GM23248 (cell line): ENCODE measurements around the gene SLX4IP. TPM values are rescaled to one million over a fixed set of nuclear protein-coding genes. Genes with fewer than 3 reads are reported as not detected.
A peak's percentile ranks its signal among the peaks of the same experiment; 100 is the strongest.

Source experiments
- DNase-seq: peaks from one replicate; pipeline ENCODE4 v3.0.0-alpha.2; 2015
- H2AFZ ChIP-seq: fragments of 200-600 bp; sonication (generic); 2 replicates; pipeline ENCODE4 v1.6.1; 2016; ENCODE audit warnings: antibody characterized with exemption
- H3F3A ChIP-seq: fragments of 200-600 bp; sonication (generic); 2 replicates; pipeline ENCODE4 v1.6.1; 2016; ENCODE audit warnings: mild to moderate bottlenecking, antibody characterized with exemption, mixed run types; ENCODE audit not compliant: insufficient read depth
- H3K27ac ChIP-seq: fragments of 200-600 bp; sonication (generic); 2 replicates; pipeline ENCODE4 v1.5.1; 2016; ENCODE audit warnings: mild to moderate bottlenecking
- H3K27me3 ChIP-seq: fragments of 200-600 bp; sonication (generic); replicated peaks from 2 replicates; pipeline ENCODE4 v1.6.1; 2016; ENCODE audit warnings: mild to moderate bottlenecking; ENCODE audit not compliant: insufficient read depth
- H3K36me3 ChIP-seq: fragments of 200-600 bp; sonication (generic); 2 replicates; pipeline ENCODE4 v1.6.1; 2016; ENCODE audit warnings: low read depth, mild to moderate bottlenecking
- H3K4me1 ChIP-seq: fragments of 200-600 bp; sonication (generic); 2 replicates; pipeline ENCODE4 v1.6.1; 2016; ENCODE audit warnings: mild to moderate bottlenecking; ENCODE audit not compliant: insufficient read depth
- H3K4me2 ChIP-seq: fragments of 200-600 bp; sonication (generic); one replicate; pipeline ENCODE4 v1.6.1; 2016; ENCODE audit warnings: mild to moderate bottlenecking; ENCODE audit not compliant: unreplicated experiment
- H3K4me3 ChIP-seq: fragments of 200-600 bp; sonication (generic); 2 replicates; pipeline ENCODE4 v1.5.1; 2016; ENCODE audit warnings: mild to moderate bottlenecking
- H3K79me2 ChIP-seq: fragments of 200-600 bp; sonication (generic); 2 replicates; pipeline ENCODE4 v1.6.1; 2016; ENCODE audit warnings: mild to moderate bottlenecking; ENCODE audit not compliant: insufficient read depth
- H3K9ac ChIP-seq: fragments of 200-600 bp; sonication (generic); 2 replicates; pipeline ENCODE4 v1.6.1; 2016; ENCODE audit warnings: mild to moderate bottlenecking
- H3K9me2 ChIP-seq: fragments of 200-600 bp; sonication (generic); 2 replicates; pipeline ENCODE4 v1.6.1; 2016; ENCODE audit warnings: mixed run types, mild to moderate bottlenecking, moderate library complexity; ENCODE audit not compliant: insufficient read depth
- H3K9me3 ChIP-seq: fragments of 200-600 bp; sonication (generic); one replicate; pipeline ENCODE4 v1.6.1; 2017; ENCODE audit warnings: low read depth
- H4K20me1 ChIP-seq: fragments of 200-600 bp; sonication (generic); 2 replicates; pipeline ENCODE4 v1.6.0; 2016; ENCODE audit not compliant: insufficient read depth
- EZH2 ChIP-seq: fragments of 200-600 bp; sonication (generic); IDR thresholded peaks from 2 replicates; pipeline ENCODE4 v1.6.1; 2018; ENCODE audit warnings: antibody characterized with exemption, mild to moderate bottlenecking; ENCODE audit not compliant: insufficient read depth, poor library complexity, severe bottlenecking
- EZH2phosphoT487 ChIP-seq: fragments of 200-600 bp; sonication (generic); IDR thresholded peaks from 2 replicates; pipeline ENCODE4 v1.6.1; 2018; ENCODE audit warnings: antibody characterized with exemption, moderate library complexity, mild to moderate bottlenecking, low read depth; ENCODE audit not compliant: insufficient read depth
- WGBS, 2 experiments: methylation state at CpG; one replicate each; pipeline ENCODE4 v1.1.6; 2015 to 2017; ENCODE audit warnings: low lambda C conversion rate in 2 of 2, low coverage in 1 of 2; ENCODE audit errors: missing lambda C conversion rate in 2 of 2; 5-methylcytosine and 5-hydroxymethylcytosine counted together
- in situ Hi-C: fragments of 300-500 bp; cut with MboI; formaldehyde crosslinking; loops from 2 replicates; pipeline ENCODE4 v1.15.0; 2020
- polyA plus RNA-seq: library from polyadenylated mRNA; unstranded; fragments of >200 nt; fragmentation: Nextera tagmentation; extraction: Ambion mirVana; gene quantifications from 2 replicates; pipeline ENCODE4 v1.2.1, GENCODE V29; 2016
- total RNA-seq: library from RNA; depleted of rRNA; stranded (reverse); fragments of >200 nt; shearing (Covaris generic); gene quantifications from 2 replicates; pipeline ENCODE4 v1.2.3, GENCODE V29; 2014

The SLX4IP gene
- total and polyA plus RNA-seq, 2 experiments from 2014 or later: 3.7 to 3.9 TPM

GRCh38 chr20:10537850-10538480, 102.9 kb downstream of the SLX4IP start:
- Histone ChIP-seq H3K9ac (no peak overlapping the region), H3K27ac (no peak overlapping the region), H4K20me1 (no peaks in the 10 kb centered on the region), H3K4me3 (no peak overlapping the region), H3K4me2 (peak overlapping the region; percentile 5), H3K9me3 (no peaks in the 10 kb centered on the region), H3K9me2 (no peaks in the 10 kb centered on the region), H3K27me3 (no peaks in the 10 kb centered on the region), H2AFZ (no peak overlapping the region), H3K36me3 (no peaks in the 10 kb centered on the region), H3F3A (peaks cover 34% of the 10 kb centered on the region; the same call in 1 of the 2 replicates), H3K79me2 (no peaks in the 10 kb centered on the region), H3K4me1 (peaks cover 37% of the 10 kb centered on the region)
- 75 to 77% methylated on average over 2 of the region's 2 CpGs for WGBS, 2 experiments
- in situ Hi-C loops: no loop called here
- TF ChIP-seq EZH2 (no peak), EZH2phosphoT487 (no peak)
- DNase-seq: peak; percentile 55

- Histone ChIP-seq H3K9me2 (no peaks in the 10 kb centered on the region), H2AFZ (no peak overlapping the region), H3K27me3 (no peaks in the 10 kb centered on the region), H3F3A (peaks cover 34% of the 10 kb centered on the region; the same call in 1 of the 2 replicates), H3K4me2 (no peak overlapping the region), H3K9me3 (no peaks in the 10 kb centered on the region), H3K27ac (no peak overlapping the region), H3K4me3 (no peak overlapping the region), H3K9ac (no peak overlapping the region), H3K79me2 (no peaks in the 10 kb centered on the region), H3K36me3 (no peaks in the 10 kb centered on the region), H3K4me1 (peaks cover 37% of the 10 kb centered on the region), H4K20me1 (no peaks in the 10 kb centered on the region)
- TF ChIP-seq EZH2phosphoT487 (no peak), EZH2 (no peak)
- in situ Hi-C loops: no loop called here
- no peak for DNase-seq
- WGBS, 2 experiments: 97 to 100% methylated on average over 1 of the region's 1 CpG
These were observed 103.7 kb downstream of the SLX4IP start for GRCh38 chr20:10538768-10539167.

- Histone ChIP-seq H3K36me3 (no peaks in the 10 kb centered on the region), H3K9me3 (no peaks in the 10 kb centered on the region), H3K79me2 (no peaks in the 10 kb centered on the region), H2AFZ (no peak overlapping the region), H3K9ac (peak overlapping the region; percentile 15; the same call in 1 of the 2 replicates), H3F3A (peaks cover 34% of the 10 kb centered on the region; the same call in 1 of the 2 replicates), H3K27me3 (no peaks in the 10 kb centered on the region), H3K4me1 (peaks cover 37% of the 10 kb centered on the region), H3K9me2 (no peaks in the 10 kb centered on the region), H3K4me3 (no peak overlapping the region), H3K27ac (peak overlapping the region; percentile 76), H4K20me1 (no peaks in the 10 kb centered on the region), H3K4me2 (peak overlapping the region; percentile 55)
- in situ Hi-C loops: loop anchor here (10.0 kb wide), 1 partner anchor 995 kb away; no protein-coding TSS in a partner anchor
- no peak for DNase-seq
- no peak for TF ChIP-seq EZH2
- no peak for TF ChIP-seq EZH2phosphoT487
- WGBS, 2 experiments: 98 to 99% methylated on average over 7 of the region's 7 CpGs
These were observed 104.9 kb downstream of the SLX4IP start for GRCh38 chr20:10539818-10540553.

GRCh38 chr20:10540636-10541493, 105.8 kb downstream of the SLX4IP start:
- TF ChIP-seq EZH2 (no peak), EZH2phosphoT487 (peak; percentile 62; the same call in 1 of the 2 replicates)
- in situ Hi-C loops: loop anchor here (10.0 kb wide), 1 partner anchor 994 kb away; no protein-coding TSS in a partner anchor
- Histone ChIP-seq H3K9me2 (no peaks in the 10 kb centered on the region), H3K9ac (peak overlapping the region; percentile 44), H4K20me1 (no peaks in the 10 kb centered on the region), H3K27me3 (no peaks in the 10 kb centered on the region), H2AFZ (no peak overlapping the region), H3K4me1 (peaks cover 37% of the 10 kb centered on the region), H3K4me3 (peak overlapping the region; percentile 23; the same call in 1 of the 2 replicates), H3K27ac (peak overlapping the region; percentile 76), H3K4me2 (peak overlapping the region; percentile 55), H3K36me3 (no peaks in the 10 kb centered on the region), H3K9me3 (no peaks in the 10 kb centered on the region), H3K79me2 (no peaks in the 10 kb centered on the region), H3F3A (peaks cover 34% of the 10 kb centered on the region; the same call in 1 of the 2 replicates)
- DNase-seq: peak; percentile 86
- WGBS, 2 experiments: 23 to 32% methylated on average over 4 of the region's 4 CpGs
